Measurements from ENCODE around the gene KIAA0319L.

GRCh38 chr1:35444519-35444774 is 112.8 kb downstream of the KIAA0319L start:
- TF ChIP-seq EP300 (IDR thresholded peaks at IDR 0.05), result no peak
- no peak for TF ChIP-seq POLR2A (IDR thresholded peaks at IDR 0.05; ENCODE audit: low read depth)
- TF ChIP-seq CTCF (IDR thresholded peaks at IDR 0.05), result no peak

All from esophagus muscularis mucosa (tissue), 4 donors.